Measurements from ENCODE around the gene KDM4B. TPM values are rescaled to one million over a fixed set of nuclear protein-coding genes. Genes with fewer than 3 reads are reported as not detected.

Gene KDM4B
- polyA plus RNA-seq, 3 donors, result 6.4 to 22.7 (median 12.7) TPM

DNA sequence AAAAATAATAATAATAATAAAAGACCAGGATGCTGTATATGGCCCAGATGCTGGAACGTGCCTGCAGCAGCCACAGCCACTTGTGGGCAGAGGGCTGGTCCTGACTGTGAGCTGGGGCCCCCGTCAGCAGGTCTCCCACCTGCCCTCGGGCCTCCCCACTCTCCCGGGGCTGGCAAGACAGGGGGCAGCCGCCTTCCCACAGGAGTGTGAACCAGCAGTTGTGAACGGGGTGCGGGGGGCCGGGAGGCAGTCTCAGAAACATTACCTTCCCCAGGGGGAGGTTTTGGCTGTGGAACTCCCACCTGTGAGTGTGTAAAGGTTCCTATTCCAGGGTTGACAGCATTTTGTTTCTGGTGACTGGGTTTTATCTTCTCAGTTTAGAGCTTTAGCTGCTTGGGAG lies 151.4 kb downstream of the KDM4B start:
- no peak overlapping the region for H3K4me2 ChIP-seq (replicated peaks; ENCODE audit: extremely low read depth, low read length, poor library complexity, severe bottlenecking)
- H3K4me1 ChIP-seq (ENCODE audit: control insufficient read depth in 1 of 2, insufficient read depth in 2 of 2, low read length in 2 of 2), result no peaks in the 10 kb centered on the region
- Mint-ChIP-seq H3K4me1 (peaks cover 2% of the 10 kb centered on the region), H3K27me3 (ENCODE audit: low read depth in 3 of 3) (peaks cover 4 to 10% (median 5%) of the 10 kb centered on the region in 3 donors), H3K9me3 (peaks cover 2 to 11% (median 7%) of the 10 kb centered on the region in 7 donors), H3K4me3 (no peak overlapping the region), H3K27ac (no peak overlapping the region), H3K36me3 (peaks cover 63 to 70% of the 10 kb centered on the region in 2 donors)
- peaks cover 62% of the 10 kb centered on the region for H4K20me1 ChIP-seq (ENCODE audit: insufficient read depth, low read length)
- H3K9ac ChIP-seq (ENCODE audit: insufficient read depth, low read length, poor library complexity, severe bottlenecking), result no peak overlapping the region
- DNase-seq, result no peak
- 88% methylated on average over 2 of the region's 8 CpGs for WGBS (ENCODE audit: insufficient coverage)
- no peak overlapping the region for H3K27ac ChIP-seq (ENCODE audit: low read depth in 1 of 2, low read length in 2 of 2)
- peaks cover 35 to 55% of the 10 kb centered on the region in 2 donors for H3K36me3 ChIP-seq (replicated peaks in 1 of 2; ENCODE audit: control insufficient read depth in 1 of 2, insufficient read depth in 2 of 2, low read length in 2 of 2)
- peaks cover 0 to 7% of the 10 kb centered on the region in 2 donors for H3K9me3 ChIP-seq (replicated peaks in 1 of 2; ENCODE audit: control insufficient read depth in 1 of 2, insufficient read depth in 1 of 2, low read length in 2 of 2)
- H3K27me3 ChIP-seq (ENCODE audit: control insufficient read depth in 2 of 2, insufficient read depth in 2 of 2, low read length in 2 of 2), result no peaks in the 10 kb centered on the region
- intact Hi-C loops (cut with micrococcal nuclease), result no loop called here
- H2AFZ ChIP-seq (ENCODE audit: insufficient read depth, low read depth, low read length, poor library complexity, severe bottlenecking), result no peak overlapping the region
- H3K79me2 ChIP-seq (ENCODE audit: insufficient read depth, low read length), result no peaks in the 10 kb centered on the region
- H3K4me3 ChIP-seq (replicated peaks in 1 of 3; ENCODE audit: low read depth in 2 of 3, low read length in 3 of 3), result no peak overlapping the region
- TF ChIP-seq, protein P1, sequence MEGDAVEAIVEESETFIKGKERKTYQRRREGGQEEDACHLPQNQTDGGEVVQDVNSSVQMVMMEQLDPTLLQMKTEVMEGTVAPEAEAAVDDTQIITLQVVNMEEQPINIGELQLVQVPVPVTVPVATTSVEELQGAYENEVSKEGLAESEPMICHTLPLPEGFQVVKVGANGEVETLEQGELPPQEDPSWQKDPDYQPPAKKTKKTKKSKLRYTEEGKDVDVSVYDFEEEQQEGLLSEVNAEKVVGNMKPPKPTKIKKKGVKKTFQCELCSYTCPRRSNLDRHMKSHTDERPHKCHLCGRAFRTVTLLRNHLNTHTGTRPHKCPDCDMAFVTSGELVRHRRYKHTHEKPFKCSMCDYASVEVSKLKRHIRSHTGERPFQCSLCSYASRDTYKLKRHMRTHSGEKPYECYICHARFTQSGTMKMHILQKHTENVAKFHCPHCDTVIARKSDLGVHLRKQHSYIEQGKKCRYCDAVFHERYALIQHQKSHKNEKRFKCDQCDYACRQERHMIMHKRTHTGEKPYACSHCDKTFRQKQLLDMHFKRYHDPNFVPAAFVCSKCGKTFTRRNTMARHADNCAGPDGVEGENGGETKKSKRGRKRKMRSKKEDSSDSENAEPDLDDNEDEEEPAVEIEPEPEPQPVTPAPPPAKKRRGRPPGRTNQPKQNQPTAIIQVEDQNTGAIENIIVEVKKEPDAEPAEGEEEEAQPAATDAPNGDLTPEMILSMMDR (IDR thresholded peaks at IDR 0.05), result no peak

DNA sequence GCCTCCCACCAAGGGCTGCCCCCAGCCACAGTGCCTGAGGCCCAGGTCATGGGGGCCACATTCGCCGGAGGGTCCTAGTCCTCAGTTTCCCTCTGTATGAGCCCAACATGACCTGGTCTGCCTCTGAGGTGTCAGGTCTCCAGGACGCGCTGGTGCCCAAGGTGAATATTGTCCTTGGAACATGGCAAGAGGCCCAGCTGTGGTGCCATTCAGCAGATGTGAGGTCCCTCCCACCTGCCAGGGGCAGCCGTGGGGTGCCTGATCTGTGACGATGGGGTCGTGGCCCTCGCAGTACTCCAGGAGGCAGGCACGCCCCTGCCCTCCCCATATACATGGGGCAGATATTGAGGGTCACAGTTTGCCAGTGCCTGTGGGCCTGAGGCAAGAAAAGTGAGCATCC lies 151.9 kb downstream of the KDM4B start:
- Mint-ChIP-seq H3K27ac (no peak overlapping the region), H3K4me3 (no peak overlapping the region), H3K27me3 (ENCODE audit: low read depth in 3 of 3) (peaks cover 4 to 10% (median 5%) of the 10 kb centered on the region in 3 donors), H3K36me3 (peaks cover 58 to 66% of the 10 kb centered on the region in 2 donors), H3K4me1 (peaks cover 2% of the 10 kb centered on the region), H3K9me3 (peaks cover 0 to 6% (median 1%) of the 10 kb centered on the region in 7 donors)
- H3K79me2 ChIP-seq (ENCODE audit: insufficient read depth, low read length), result no peaks in the 10 kb centered on the region
- H4K20me1 ChIP-seq (ENCODE audit: insufficient read depth, low read length), result peaks cover 67% of the 10 kb centered on the region
- peaks cover 0 to 2% of the 10 kb centered on the region in 2 donors for H3K9me3 ChIP-seq (replicated peaks in 1 of 2; ENCODE audit: control insufficient read depth in 1 of 2, insufficient read depth in 1 of 2, low read length in 2 of 2)
- H3K4me1 ChIP-seq (ENCODE audit: control insufficient read depth in 1 of 2, insufficient read depth in 2 of 2, low read length in 2 of 2), result no peaks in the 10 kb centered on the region
- peaks cover 35 to 50% of the 10 kb centered on the region in 2 donors for H3K36me3 ChIP-seq (replicated peaks in 1 of 2; ENCODE audit: control insufficient read depth in 1 of 2, insufficient read depth in 2 of 2, low read length in 2 of 2)
- no peaks in the 10 kb centered on the region for H3K27me3 ChIP-seq (ENCODE audit: control insufficient read depth in 2 of 2, insufficient read depth in 2 of 2, low read length in 2 of 2)
- H2AFZ ChIP-seq (ENCODE audit: insufficient read depth, low read depth, low read length, poor library complexity, severe bottlenecking), result no peak overlapping the region
- 85% methylated on average over 5 of the region's 9 CpGs for WGBS (ENCODE audit: insufficient coverage)
- no peak overlapping the region for H3K4me3 ChIP-seq (replicated peaks in 1 of 3; ENCODE audit: low read depth in 2 of 3, low read length in 3 of 3)
- TF ChIP-seq, protein P1 (IDR thresholded peaks at IDR 0.05), result no peak
- H3K4me2 ChIP-seq (replicated peaks; ENCODE audit: extremely low read depth, low read length, poor library complexity, severe bottlenecking), result no peak overlapping the region
- no peak for DNase-seq
- H3K9ac ChIP-seq (ENCODE audit: insufficient read depth, low read length, poor library complexity, severe bottlenecking), result no peak overlapping the region
- intact Hi-C loops (cut with micrococcal nuclease), result no loop called here
- no peak overlapping the region for H3K27ac ChIP-seq (ENCODE audit: low read depth in 1 of 2, low read length in 2 of 2)

Data from CD14-positive monocyte (primary cell).